K562 (cell line): Measurements from ENCODE around the gene GABRD. TPM values are rescaled to one million over a fixed set of nuclear protein-coding genes. Genes with fewer than 3 reads are reported as not detected.

ENCODE experiments used
- CSDE1 ChIP-seq, 2 experiments: fragments of 450-650 bp; IDR thresholded peaks; 2 replicates each; pipeline ENCODE4 v1.6.1; 2016; ENCODE audit warnings: mild to moderate bottlenecking in 1 of 2
- CTBP1 ChIP-seq: fragments of 450-650 bp; IDR thresholded peaks from 2 replicates; pipeline ENCODE4 v1.6.1; 2016; ENCODE audit warnings: borderline replicate concordance
- EGR1 ChIP-seq: fragments of 450-650 bp; conservative IDR thresholded peaks from 2 replicates; pipeline ENCODE4 v1.6.1; 2017; ENCODE audit warnings: mild to moderate bottlenecking
- ETV5 ChIP-seq: sonication (generic); formaldehyde crosslinking; IDR thresholded peaks from 2 replicates; pipeline ENCODE4 v1.4.0; 2020; ENCODE audit warnings: low read depth, mild to moderate bottlenecking, missing genetic modification reagents
- HDAC8 ChIP-seq: fragments of 450-650 bp; IDR thresholded peaks from 2 replicates; pipeline ENCODE4 v1.6.1; 2016; ENCODE audit warnings: mild to moderate bottlenecking, missing genetic modification characterization, moderate library complexity, missing compliant biosample characterization
- JUND ChIP-seq, 2 experiments: IDR thresholded peaks; 2 replicates in 1 of 2; 3 replicates in 1 of 2; pipeline ENCODE4 v1.6.1; 2011; ENCODE audit warnings: borderline replicate concordance in 2 of 2, low read depth in 2 of 2, low read length in 2 of 2, improper control_type of control experiment in 1 of 2, missing biosample characterization in 1 of 2, missing genetic modification characterization in 1 of 2, missing genetic modification reagents in 1 of 2
- MAZ ChIP-seq, 2 experiments: fragments of 450-650 bp in 1 of 2; sonication (generic) in 1 of 2; formaldehyde crosslinking; IDR thresholded peaks in 1 of 2; conservative IDR thresholded peaks in 1 of 2; 2 replicates each; pipeline versions ENCODE4 v1.4.0 to v1.5.0; 2020; ENCODE audit warnings: mild to moderate bottlenecking in 1 of 2, missing genetic modification reagents in 1 of 2
- MECOM ChIP-seq: fragments of 250-450 bp; sonication (Bioruptor Pico); IDR thresholded peaks from 2 replicates; pipeline ENCODE4 v1.8.0; 2022; ENCODE audit warnings: inconsistent platforms
- MTA1 ChIP-seq: fragments of 450-650 bp; IDR thresholded peaks from 2 replicates; pipeline ENCODE4 v1.6.1; 2017; ENCODE audit warnings: borderline replicate concordance
- NFIC ChIP-seq: fragments of 450-650 bp; IDR thresholded peaks from 2 replicates; pipeline ENCODE4 v1.6.1; 2017; ENCODE audit warnings: mild to moderate bottlenecking, inconsistent platforms
- NONO ChIP-seq, 2 experiments: fragments of 200-400 bp in 1 of 2; fragments of 450-650 bp in 1 of 2; formaldehyde crosslinking in 1 of 2; IDR thresholded peaks; 2 replicates each; pipeline ENCODE4 v1.6.1; 2017; ENCODE audit warnings: low read depth in 2 of 2, mild to moderate bottlenecking in 2 of 2, moderate library complexity in 2 of 2, low read length in 1 of 2
- NRF1 ChIP-seq, 2 experiments: fragments of 450-650 bp; IDR thresholded peaks in 1 of 2; conservative IDR thresholded peaks in 1 of 2; 2 replicates each; pipeline ENCODE4 v1.6.1; 2014; ENCODE audit warnings: mild to moderate bottlenecking in 2 of 2
- PRPF4 ChIP-seq: fragments of 200-400 bp; formaldehyde crosslinking; IDR thresholded peaks from one replicate; pipeline ENCODE4 v1.6.1; 2017; ENCODE audit warnings: low read length, low read depth, mild to moderate bottlenecking; ENCODE audit not compliant: insufficient read depth, poor library complexity, severe bottlenecking
- PYGO2 ChIP-seq: fragments of 450-650 bp; IDR thresholded peaks from 2 replicates; pipeline ENCODE4 v1.6.1; 2016; ENCODE audit warnings: mild to moderate bottlenecking, missing genetic modification characterization, moderate library complexity, missing compliant biosample characterization
- RBM22 ChIP-seq: fragments of 200-400 bp; formaldehyde crosslinking; IDR thresholded peaks from 2 replicates; pipeline ENCODE4 v1.6.1; 2018; ENCODE audit warnings: low read length, low read depth; ENCODE audit not compliant: poor library complexity, severe bottlenecking
- RFX1 ChIP-seq: fragments of 450-650 bp; IDR thresholded peaks from 2 replicates; pipeline ENCODE4 v1.6.1; 2016; ENCODE audit warnings: mild to moderate bottlenecking, moderate library complexity
- SP2 ChIP-seq: IDR thresholded peaks from 2 replicates; pipeline ENCODE4 v1.6.1; 2011; ENCODE audit warnings: mild to moderate bottlenecking, low read depth, low read length, moderate library complexity; ENCODE audit not compliant: poor library complexity, severe bottlenecking; ENCODE audit errors: extremely low read depth
- SREBF1 ChIP-seq: fragments of 150-350 bp; IDR thresholded peaks from 2 replicates; pipeline ENCODE4 v1.6.1; 2014; ENCODE audit warnings: antibody characterized with exemption, low read depth, low read length, borderline replicate concordance
- TARDBP ChIP-seq: fragments of 450-650 bp; IDR thresholded peaks from 2 replicates; pipeline ENCODE4 v1.6.1; 2016
- TCF7L2 ChIP-seq: fragments of 150-350 bp; IDR thresholded peaks from 2 replicates; pipeline ENCODE4 v1.6.1; 2016; ENCODE audit warnings: low read depth, mild to moderate bottlenecking, low read length, moderate library complexity
- THRAP3 ChIP-seq: fragments of 450-650 bp; IDR thresholded peaks from 2 replicates; pipeline ENCODE4 v1.6.1; 2016; ENCODE audit warnings: mild to moderate bottlenecking, inconsistent platforms, borderline replicate concordance
- ZNF347 ChIP-seq: fragments of 450-650 bp; formaldehyde crosslinking; IDR thresholded peaks from 2 replicates; pipeline ENCODE4 v1.4.0; 2020; ENCODE audit warnings: low read depth, mild to moderate bottlenecking, moderate library complexity
- ZNF695 ChIP-seq: fragments of 450-650 bp; formaldehyde crosslinking; IDR thresholded peaks from 2 replicates; pipeline ENCODE4 v1.4.0; 2020; ENCODE audit warnings: mild to moderate bottlenecking, moderate library complexity
- ZNF76 ChIP-seq: fragments of 250-450 bp; sonication (Bioruptor Pico); IDR thresholded peaks from 2 replicates; pipeline ENCODE4 v1.4.0; 2020; ENCODE audit warnings: mild to moderate bottlenecking, moderate library complexity, borderline replicate concordance
- ZNF785 ChIP-seq: fragments of 250-450 bp; sonication (Bioruptor Pico); IDR thresholded peaks from 2 replicates; pipeline ENCODE4 v1.4.0; 2020; ENCODE audit warnings: mild to moderate bottlenecking
- polyA plus RNA-seq, 8 experiments: library from polyadenylated mRNA; depleted of rRNA in 4 of 8; stranded (reverse) in 5 of 8; unstranded in 3 of 8; fragments of >200 nt; fragmentation: Nextera tagmentation in 2 of 8; fragmentation: Illumina TruSeq in 1 of 8; extraction: Ambion mirVana in 2 of 8; extraction: Trizol in 1 of 8; gene quantifications; 2 replicates each; pipeline versions ENCODE4 v1.2.1 to v1.2.3, GENCODE V29; 2011 to 2014; ENCODE audit warnings: inconsistent platforms in 1 of 8, missing spikeins in 1 of 8
- total RNA-seq, 7 experiments: library from RNA; depleted of rRNA in 6 of 7; stranded (reverse); fragments of >200 nt in 6 of 7; fragmentation: Illumina TruSeq in 2 of 7; extraction: Trizol in 2 of 7; gene quantifications; 2 replicates each; pipeline versions ENCODE4 v1.2.1 to v1.2.3, GENCODE V29; 2011 to 2021; ENCODE audit warnings: low replicate concordance in 1 of 7
- TF ChIP-seq, protein P1 (sequence below): sonication (generic); formaldehyde crosslinking; IDR thresholded peaks from 2 replicates; pipeline ENCODE4 v1.8.0; 2023; ENCODE audit warnings: mild to moderate bottlenecking, missing genetic modification reagents
- TF ChIP-seq, protein P2 (sequence below): fragments of 450-650 bp; IDR thresholded peaks from 2 replicates; pipeline ENCODE4 v1.7.0; 2016; ENCODE audit warnings: borderline replicate concordance

The GABRD gene
- total and polyA plus RNA-seq, 9 of the 15 experiments (the other 6 are each of a cell fraction or from before 2014, with no cell fraction given): 0.07 TPM; not detected in 8

DNA sequence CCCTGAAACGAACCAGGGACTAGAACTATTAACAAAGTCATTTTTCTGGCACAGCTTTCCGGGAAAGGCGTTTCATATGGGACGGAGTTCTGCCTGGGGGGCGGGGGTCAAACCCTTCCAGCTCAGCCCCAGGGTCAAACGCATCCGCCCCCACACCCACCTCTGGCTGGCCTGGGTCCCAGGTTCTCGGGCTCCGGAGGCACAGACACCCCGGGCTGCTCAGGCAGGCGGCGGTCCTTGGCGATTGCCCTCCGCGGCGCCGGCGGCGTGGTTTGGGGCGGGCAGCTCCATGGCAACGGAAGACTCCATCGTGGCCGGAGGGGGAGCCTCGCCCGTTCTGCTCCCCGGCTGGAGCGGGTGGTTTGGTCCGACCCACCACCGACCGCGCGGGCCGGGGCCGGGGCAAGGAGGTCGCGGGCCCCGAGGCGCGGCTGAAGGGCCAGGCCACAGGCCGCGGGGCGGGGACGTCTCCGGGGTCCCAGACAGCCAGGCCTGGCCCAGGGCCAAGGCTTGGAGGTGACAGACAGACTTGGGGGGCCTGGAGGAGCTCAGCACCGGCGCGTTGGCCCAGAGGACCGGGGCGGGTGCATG is 15.5 kb upstream of the GABRD start, which contains the start of gene CFAP74 (continued):
- TF ChIP-seq, protein P1, sequence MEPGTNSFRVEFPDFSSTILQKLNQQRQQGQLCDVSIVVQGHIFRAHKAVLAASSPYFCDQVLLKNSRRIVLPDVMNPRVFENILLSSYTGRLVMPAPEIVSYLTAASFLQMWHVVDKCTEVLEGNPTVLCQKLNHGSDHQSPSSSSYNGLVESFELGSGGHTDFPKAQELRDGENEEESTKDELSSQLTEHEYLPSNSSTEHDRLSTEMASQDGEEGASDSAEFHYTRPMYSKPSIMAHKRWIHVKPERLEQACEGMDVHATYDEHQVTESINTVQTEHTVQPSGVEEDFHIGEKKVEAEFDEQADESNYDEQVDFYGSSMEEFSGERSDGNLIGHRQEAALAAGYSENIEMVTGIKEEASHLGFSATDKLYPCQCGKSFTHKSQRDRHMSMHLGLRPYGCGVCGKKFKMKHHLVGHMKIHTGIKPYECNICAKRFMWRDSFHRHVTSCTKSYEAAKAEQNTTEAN (CRISPR knock-in tag): no peak
- TF ChIP-seq ZNF76 (CRISPR knock-in tag): no peak
- no peak for TF ChIP-seq THRAP3
- peak; percentile 90; the same call in 1 of the 2 replicates for TF ChIP-seq SREBF1
- no peak for TF ChIP-seq ZNF347 (CRISPR knock-in tag)
- peak; percentile 94 for TF ChIP-seq TCF7L2
- TF ChIP-seq MTA1: no peak
- peak; percentile 88 for TF ChIP-seq RFX1
- no peak for TF ChIP-seq ZNF785 (CRISPR knock-in tag)
- TF ChIP-seq RBM22: peak; percentile 86
- 0 out of 2 replicates have a peak, but pooled peaks have one; percentile 19 for TF ChIP-seq TARDBP
- TF ChIP-seq MECOM (CRISPR knock-in tag): no peak
- peak; percentile 40; the same call in 1 of the 2 replicates for TF ChIP-seq EGR1
- no peak for TF ChIP-seq PYGO2
- TF ChIP-seq MAZ (CRISPR knock-in tag; conservative IDR thresholded peaks at IDR 0.05 in 1 of 2, IDR thresholded peaks at IDR 0.05 in 1 of 2): peak; percentile 26 to 46; a peak in 2 of 4 replicates
- TF ChIP-seq ETV5: peak; percentile 32; the same call in 1 of the 2 replicates
- no peak for TF ChIP-seq SP2
- TF ChIP-seq HDAC8 (tag): no peak
- peak; percentile 84 for TF ChIP-seq NFIC
- peak in 1 of 2 experiments; percentile 19; a peak in 1 of 4 replicates for TF ChIP-seq CSDE1 (IDR thresholded peaks at IDR 0.05)
- peak in 1 of 2 experiments; percentile 17; a peak in 2 of 4 replicates for TF ChIP-seq NRF1 (conservative IDR thresholded peaks at IDR 0.05 in 1 of 2, IDR thresholded peaks at IDR 0.05 in 1 of 2)
- TF ChIP-seq, protein P2, sequence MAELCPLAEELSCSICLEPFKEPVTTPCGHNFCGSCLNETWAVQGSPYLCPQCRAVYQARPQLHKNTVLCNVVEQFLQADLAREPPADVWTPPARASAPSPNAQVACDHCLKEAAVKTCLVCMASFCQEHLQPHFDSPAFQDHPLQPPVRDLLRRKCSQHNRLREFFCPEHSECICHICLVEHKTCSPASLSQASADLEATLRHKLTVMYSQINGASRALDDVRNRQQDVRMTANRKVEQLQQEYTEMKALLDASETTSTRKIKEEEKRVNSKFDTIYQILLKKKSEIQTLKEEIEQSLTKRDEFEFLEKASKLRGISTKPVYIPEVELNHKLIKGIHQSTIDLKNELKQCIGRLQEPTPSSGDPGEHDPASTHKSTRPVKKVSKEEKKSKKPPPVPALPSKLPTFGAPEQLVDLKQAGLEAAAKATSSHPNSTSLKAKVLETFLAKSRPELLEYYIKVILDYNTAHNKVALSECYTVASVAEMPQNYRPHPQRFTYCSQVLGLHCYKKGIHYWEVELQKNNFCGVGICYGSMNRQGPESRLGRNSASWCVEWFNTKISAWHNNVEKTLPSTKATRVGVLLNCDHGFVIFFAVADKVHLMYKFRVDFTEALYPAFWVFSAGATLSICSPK: no peak
- TF ChIP-seq CTBP1: peak; percentile 22; the same call in 1 of the 2 replicates
- TF ChIP-seq JUND (IDR thresholded peaks at IDR 0.05; ENCODE audit: borderline replicate concordance, low read depth, low read length): peak; percentile 99
- no peak for TF ChIP-seq JUND (tag; IDR thresholded peaks at IDR 0.05; ENCODE audit: borderline replicate concordance, low read depth, low read length)
- TF ChIP-seq PRPF4: no peak
- peak in 1 of 2 experiments; percentile 97; a peak in 2 of 4 replicates for TF ChIP-seq NONO (IDR thresholded peaks at IDR 0.05; ENCODE audit: low read depth in 2 of 2, low read length in 1 of 2)
- TF ChIP-seq ZNF695 (CRISPR knock-in tag): no peak
